ENCODE data around the gene ATP5IF1. TPM values are rescaled to one million over a fixed set of nuclear protein-coding genes. Genes with fewer than 3 reads are reported as not detected.

The ATP5IF1 gene
- total and polyA plus RNA-seq, 2 of the 13 experiments (the other 11 are each of a cell fraction or from before 2014, with no cell fraction given), result 97.7 to 131 TPM

DNA sequence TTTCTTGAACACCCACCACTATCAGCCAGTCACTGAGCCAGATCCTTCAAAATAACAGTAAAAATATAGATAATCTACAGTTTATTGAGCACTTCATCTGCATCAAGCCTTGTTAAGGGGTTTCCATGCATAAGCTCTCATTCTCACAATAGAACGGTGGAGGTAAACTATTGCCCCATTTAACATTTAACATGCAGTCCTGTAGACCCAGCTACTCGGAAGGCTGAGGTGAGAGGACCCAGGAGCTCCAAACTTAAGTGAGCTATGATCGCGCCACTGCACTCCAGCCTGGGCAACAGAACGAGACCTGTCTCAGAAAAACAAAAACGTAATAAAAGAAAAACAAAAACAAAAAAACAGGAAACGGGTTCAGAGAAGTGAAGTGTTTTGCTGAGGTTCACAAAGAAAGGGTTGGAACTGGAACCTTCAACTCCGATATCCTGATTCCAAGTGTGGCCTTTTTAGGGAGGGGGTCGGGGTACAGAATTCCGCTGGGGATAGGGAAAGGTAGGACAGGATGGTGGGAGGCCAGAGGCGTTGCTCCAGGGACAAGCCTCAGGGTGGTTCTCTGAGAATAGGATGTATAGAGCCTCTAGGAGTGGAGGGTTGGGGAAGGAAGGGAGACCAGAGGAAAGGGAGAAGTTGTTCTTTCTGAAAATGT is 11.8 kb downstream of the ATP5IF1 start (continued):
- TF ChIP-seq, protein P1, sequence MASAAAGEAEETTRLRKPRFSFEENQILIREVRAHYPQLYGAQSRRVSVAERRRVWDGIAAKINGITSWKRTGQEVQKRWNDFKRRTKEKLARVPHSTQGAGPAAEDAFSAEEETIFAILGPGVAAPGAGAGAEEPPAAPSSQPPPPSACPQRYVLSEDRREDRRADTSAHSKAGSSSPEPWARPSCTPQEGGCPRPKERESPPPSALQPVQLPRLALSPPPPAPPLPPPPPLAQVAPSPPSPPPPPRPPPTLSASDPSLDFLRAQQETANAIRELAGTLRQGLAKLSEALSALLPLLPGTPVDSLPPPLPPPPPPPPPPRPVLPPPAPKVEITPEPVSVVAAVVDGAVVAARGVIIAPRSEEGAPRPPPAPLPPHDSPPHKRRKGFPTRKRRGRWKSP (CRISPR knock-in tag; IDR thresholded peaks at IDR 0.05), result peak; percentile 29; the same call in 1 of the 2 replicates
- TF ChIP-seq, protein P2, sequence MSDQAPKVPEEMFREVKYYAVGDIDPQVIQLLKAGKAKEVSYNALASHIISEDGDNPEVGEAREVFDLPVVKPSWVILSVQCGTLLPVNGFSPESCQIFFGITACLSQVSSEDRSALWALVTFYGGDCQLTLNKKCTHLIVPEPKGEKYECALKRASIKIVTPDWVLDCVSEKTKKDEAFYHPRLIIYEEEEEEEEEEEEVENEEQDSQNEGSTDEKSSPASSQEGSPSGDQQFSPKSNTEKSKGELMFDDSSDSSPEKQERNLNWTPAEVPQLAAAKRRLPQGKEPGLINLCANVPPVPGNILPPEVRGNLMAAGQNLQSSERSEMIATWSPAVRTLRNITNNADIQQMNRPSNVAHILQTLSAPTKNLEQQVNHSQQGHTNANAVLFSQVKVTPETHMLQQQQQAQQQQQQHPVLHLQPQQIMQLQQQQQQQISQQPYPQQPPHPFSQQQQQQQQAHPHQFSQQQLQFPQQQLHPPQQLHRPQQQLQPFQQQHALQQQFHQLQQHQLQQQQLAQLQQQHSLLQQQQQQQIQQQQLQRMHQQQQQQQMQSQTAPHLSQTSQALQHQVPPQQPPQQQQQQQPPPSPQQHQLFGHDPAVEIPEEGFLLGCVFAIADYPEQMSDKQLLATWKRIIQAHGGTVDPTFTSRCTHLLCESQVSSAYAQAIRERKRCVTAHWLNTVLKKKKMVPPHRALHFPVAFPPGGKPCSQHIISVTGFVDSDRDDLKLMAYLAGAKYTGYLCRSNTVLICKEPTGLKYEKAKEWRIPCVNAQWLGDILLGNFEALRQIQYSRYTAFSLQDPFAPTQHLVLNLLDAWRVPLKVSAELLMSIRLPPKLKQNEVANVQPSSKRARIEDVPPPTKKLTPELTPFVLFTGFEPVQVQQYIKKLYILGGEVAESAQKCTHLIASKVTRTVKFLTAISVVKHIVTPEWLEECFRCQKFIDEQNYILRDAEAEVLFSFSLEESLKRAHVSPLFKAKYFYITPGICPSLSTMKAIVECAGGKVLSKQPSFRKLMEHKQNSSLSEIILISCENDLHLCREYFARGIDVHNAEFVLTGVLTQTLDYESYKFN (CRISPR knock-in tag; conservative IDR thresholded peaks at IDR 0.05), result 0 out of 2 replicates have a peak, but pooled peaks have one; percentile 2

DNA sequence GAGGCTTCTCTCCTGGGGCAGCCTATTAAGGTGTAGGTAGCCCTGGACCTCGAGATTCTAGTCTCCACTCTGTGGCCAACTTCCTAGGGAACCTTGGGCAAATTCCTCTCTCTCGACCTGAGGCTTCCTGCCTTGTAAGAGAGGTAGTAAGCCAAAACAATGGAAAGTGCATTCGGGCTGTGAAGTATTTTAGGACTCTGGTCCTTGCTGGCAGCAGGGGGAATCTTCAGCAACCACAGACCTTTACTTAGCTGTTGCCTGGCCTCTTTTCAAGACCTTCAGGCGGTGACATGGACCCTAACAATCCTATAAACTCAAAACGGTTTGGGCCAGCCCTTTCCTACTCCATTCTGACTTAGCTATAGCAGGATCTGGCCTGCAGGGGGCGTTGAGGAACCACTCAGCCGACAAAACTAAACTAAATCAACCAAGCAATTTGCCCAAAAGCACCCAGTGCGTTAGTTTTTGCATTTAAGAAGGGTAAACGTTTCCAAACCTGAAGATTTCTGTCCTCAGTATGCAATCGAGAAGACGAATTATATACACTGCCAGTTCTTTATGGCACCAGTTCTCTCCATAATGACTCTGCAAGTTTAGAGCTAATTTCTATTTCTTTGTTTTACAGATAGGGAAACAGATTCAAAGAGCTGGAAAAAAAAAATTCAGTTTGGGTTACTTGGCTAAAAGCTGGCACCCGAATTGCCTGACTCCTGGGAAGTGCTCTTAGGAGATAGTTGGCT is 12.5 kb downstream of the ATP5IF1 start:
- Histone ChIP-seq H3K4me3 (replicated peaks in 1 of 3; ENCODE audit: insufficient read depth in 1 of 3, low read depth in 2 of 3, low read length in 3 of 3) (peak overlapping the region; percentile 54 to 78 (median 75)), H3K4me2 (ENCODE audit: low read depth, low read length) (peak overlapping the region; percentile 98), H3K4me1 (ENCODE audit: insufficient read depth, low read length) (peaks cover 53% of the 10 kb centered on the region), H3K9ac (ENCODE audit: insufficient read depth, low read depth, low read length) (peak overlapping the region; percentile 80), H3K36me3 (replicated peaks in 1 of 2; ENCODE audit: control insufficient read depth in 1 of 2, insufficient read depth in 2 of 2, low read length in 2 of 2) (0 out of 5 replicates have a peak, but pooled peaks cover 0 to 2% of the 10 kb centered on the region in 2 experiments), H2AFZ (ENCODE audit: low read length) (peak overlapping the region; percentile 99), H3K9me3 (ENCODE audit: low read length) (no peaks in the 10 kb centered on the region), H4K20me1 (ENCODE audit: insufficient read depth, low read length) (no peaks in the 10 kb centered on the region), H3K27ac (ENCODE audit: extremely low read length, insufficient read depth, low read length) (peak overlapping the region; percentile 75), H3K27me3 (ENCODE audit: control insufficient read depth in 1 of 2, insufficient read depth in 2 of 2, low read length in 2 of 2) (no peaks in the 10 kb centered on the region), H3K79me2 (ENCODE audit: insufficient read depth, low read length) (no peaks in the 10 kb centered on the region)
- intact Hi-C loops (cut with micrococcal nuclease; ENCODE audit: unreplicated experiment), result loop anchor here (1.0 kb wide), 1 partner anchor 120 kb away; no protein-coding TSS in a partner anchor
- ChIA-PET POLR2A (interaction anchor here (0.8 to 4.5 kb wide), 20 partner anchors 8 to 354 kb away, joined by 3 to 61 read pairs (median 4); partner anchors contain the start of genes ATP5IF1, EYA3, MED18 and PHACTR4), CTCF (ENCODE audit: low intra/inter-chr PET ratio, low total read pairs) (interaction anchor here (2.6 kb wide), 1 partner anchor 120 kb away, joined by 13 read pairs; the partner anchor contains the start of gene PHACTR4)
- BruUV-seq (replicated peaks), result no TSS peak
- peak; percentile 44 for ATAC-seq
- FAIRE-seq, result peak; percentile 82
- in situ Hi-C loops (cut with HindIII; ENCODE audit: extremely low pct_ligation_motif_present, low pct_unique_long_range_greater_than_20kb), result loop anchor here (5.0 to 25.0 kb wide), 2 partner anchors 119 to 339 kb away; partner anchors contain the start of genes PHACTR4 and RAB42
- DNase-seq (ENCODE audit: low spot score), result peak; percentile 61
- under 1% methylated on average over 9 of the region's 12 CpGs for WGBS (ENCODE audit: low lambda C conversion rate)
- TF ChIP-seq, protein P3, sequence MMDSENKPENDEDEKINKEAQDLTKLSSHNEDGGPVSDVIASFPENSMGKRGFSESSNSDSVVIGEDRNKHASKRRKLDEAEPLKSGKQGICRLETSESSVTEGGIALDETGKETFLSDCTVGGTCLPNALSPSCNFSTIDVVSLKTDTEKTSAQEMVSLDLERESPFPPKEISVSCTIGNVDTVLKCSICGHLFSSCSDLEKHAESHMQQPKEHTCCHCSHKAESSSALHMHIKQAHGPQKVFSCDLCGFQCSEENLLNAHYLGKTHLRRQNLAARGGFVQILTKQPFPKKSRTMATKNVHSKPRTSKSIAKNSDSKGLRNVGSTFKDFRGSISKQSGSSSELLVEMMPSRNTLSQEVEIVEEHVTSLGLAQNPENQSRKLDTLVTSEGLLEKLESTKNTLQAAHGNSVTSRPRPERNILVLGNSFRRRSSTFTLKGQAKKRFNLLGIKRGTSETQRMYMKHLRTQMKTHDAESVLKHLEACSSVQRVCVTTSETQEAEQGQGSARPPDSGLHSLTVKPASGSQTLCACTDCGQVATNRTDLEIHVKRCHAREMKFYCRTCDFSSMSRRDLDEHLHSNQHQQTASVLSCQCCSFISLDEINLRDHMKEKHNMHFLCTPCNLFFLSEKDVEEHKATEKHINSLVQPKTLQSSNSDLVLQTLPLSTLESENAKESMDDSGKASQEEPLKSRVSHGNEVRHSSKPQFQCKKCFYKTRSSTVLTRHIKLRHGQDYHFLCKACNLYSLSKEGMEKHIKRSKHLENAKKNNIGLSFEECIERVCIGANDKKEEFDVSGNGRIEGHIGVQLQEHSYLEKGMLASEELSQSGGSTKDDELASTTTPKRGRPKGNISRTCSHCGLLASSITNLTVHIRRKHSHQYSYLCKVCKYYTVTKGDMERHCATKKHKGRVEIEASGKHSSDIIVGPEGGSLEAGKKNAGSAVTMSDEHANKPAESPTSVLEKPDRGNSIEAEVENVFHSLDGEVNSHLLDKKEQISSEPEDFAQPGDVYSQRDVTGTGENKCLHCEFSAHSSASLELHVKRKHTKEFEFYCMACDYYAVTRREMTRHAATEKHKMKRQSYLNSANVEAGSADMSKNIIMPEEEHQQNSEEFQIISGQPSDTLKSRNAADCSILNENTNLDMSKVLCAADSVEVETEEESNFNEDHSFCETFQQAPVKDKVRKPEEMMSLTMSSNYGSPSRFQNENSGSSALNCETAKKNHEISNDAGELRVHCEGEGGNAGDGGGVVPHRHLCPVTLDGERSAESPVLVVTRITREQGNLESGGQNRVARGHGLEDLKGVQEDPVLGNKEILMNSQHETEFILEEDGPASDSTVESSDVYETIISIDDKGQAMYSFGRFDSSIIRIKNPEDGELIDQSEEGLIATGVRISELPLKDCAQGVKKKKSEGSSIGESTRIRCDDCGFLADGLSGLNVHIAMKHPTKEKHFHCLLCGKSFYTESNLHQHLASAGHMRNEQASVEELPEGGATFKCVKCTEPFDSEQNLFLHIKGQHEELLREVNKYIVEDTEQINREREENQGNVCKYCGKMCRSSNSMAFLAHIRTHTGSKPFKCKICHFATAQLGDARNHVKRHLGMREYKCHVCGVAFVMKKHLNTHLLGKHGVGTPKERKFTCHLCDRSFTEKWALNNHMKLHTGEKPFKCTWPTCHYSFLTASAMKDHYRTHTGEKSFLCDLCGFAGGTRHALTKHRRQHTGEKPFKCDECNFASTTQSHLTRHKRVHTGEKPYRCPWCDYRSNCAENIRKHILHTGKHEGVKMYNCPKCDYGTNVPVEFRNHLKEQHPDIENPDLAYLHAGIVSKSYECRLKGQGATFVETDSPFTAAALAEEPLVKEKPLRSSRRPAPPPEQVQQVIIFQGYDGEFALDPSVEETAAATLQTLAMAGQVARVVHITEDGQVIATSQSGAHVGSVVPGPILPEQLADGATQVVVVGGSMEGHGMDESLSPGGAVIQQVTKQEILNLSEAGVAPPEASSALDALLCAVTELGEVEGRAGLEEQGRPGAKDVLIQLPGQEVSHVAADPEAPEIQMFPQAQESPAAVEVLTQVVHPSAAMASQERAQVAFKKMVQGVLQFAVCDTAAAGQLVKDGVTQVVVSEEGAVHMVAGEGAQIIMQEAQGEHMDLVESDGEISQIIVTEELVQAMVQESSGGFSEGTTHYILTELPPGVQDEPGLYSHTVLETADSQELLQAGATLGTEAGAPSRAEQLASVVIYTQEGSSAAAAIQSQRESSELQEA (CRISPR knock-in tag; IDR thresholded peaks at IDR 0.05; ENCODE audit: not compliant biosample characterization), result peak; percentile 59
- peak; percentile 83 for TF ChIP-seq RAD21 (CRISPR knock-in tag; IDR thresholded peaks at IDR 0.05)
- TF ChIP-seq GATAD1 (CRISPR knock-in tag; IDR thresholded peaks at IDR 0.05), result peak; percentile 16; the same call in 1 of the 2 replicates

Data from HepG2 (cell line).